Neural crest cell (in vitro differentiated cells): ENCODE data around the gene MGST2. TPM values are rescaled to one million over a fixed set of nuclear protein-coding genes. Genes with fewer than 3 reads are reported as not detected.

Experiments
- DNase-seq: peaks from one replicate; pipeline ENCODE4 v3.0.0; 2021; ENCODE audit warnings: low read depth, mixed read lengths, low spot score
- H3K27ac Mint-ChIP-seq: one replicate; pipeline ENCODE4 v1.8.0; 2021; ENCODE audit warnings: mild to moderate bottlenecking, mixed read lengths; ENCODE audit not compliant: unreplicated experiment
- H3K27me3 Mint-ChIP-seq: 2 replicates; pipeline ENCODE4 v1.8.0; 2021; ENCODE audit warnings: low read depth, mild to moderate bottlenecking, mixed read lengths
- H3K36me3 Mint-ChIP-seq: 2 replicates; pipeline ENCODE4 v1.8.0; 2021; ENCODE audit warnings: low read depth, mild to moderate bottlenecking, mixed read lengths
- H3K4me1 Mint-ChIP-seq: 2 replicates; pipeline ENCODE4 v1.8.0; 2021; ENCODE audit warnings: mixed read lengths
- H3K4me3 Mint-ChIP-seq: one replicate; pipeline ENCODE4 v1.8.0; 2021; ENCODE audit warnings: mild to moderate bottlenecking, mixed read lengths
- H3K9me3 Mint-ChIP-seq: 2 replicates; pipeline ENCODE4 v1.8.0; 2021; ENCODE audit warnings: mixed read lengths
- total RNA-seq: library from RNA; stranded (reverse); gene quantifications from 2 replicates; pipeline ENCODE4 v1.2.1, GENCODE V29; 2021
- TF ChIP-seq, protein P1 (sequence below): fragments of 200-600 bp; sonication (generic); conservative IDR thresholded peaks from 2 replicates; pipeline ENCODE4 v1.5.0; 2021; ENCODE audit warnings: antibody characterized with exemption, mild to moderate bottlenecking

Gene MGST2
- total RNA-seq, 1 donor from 2014 or later: 15.3 TPM

DNA sequence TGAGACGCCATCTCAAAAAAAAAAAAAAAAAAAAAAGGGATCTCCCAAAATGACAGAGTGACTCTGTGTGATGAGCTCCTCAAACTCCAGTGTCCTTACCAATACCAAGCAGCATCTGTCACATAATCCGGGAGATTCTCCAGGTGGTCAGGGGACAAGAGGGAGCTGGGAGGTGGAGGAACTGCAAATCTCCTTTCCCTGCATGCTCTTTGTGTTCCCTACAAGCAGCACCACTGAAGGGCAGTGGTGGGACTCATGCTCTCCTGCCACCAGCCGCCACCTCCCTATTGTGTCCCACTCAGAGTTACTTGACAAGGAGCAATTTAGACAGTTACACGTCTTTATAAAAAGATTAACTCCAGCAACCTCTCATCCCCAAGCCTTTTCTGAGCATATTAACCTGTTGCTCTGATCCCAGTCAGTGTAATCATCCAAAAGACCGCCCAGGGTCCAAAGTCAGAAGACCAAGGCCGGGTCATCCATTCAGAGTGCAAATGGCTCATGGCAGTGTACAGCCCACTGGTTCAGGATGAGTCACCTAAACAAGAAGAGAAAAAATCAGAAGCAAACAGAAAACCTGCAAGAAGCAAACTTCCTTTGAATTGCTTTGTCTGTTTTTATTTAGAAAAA, 23.6 kb downstream of the MGST2 start:
- peaks cover 3% of the 10 kb centered on the region for H3K9me3 Mint-ChIP-seq
- peaks cover 11% of the 10 kb centered on the region for H3K4me1 Mint-ChIP-seq
- H3K27me3 Mint-ChIP-seq: no peaks in the 10 kb centered on the region
- no peak overlapping the region for H3K4me3 Mint-ChIP-seq
- no peak overlapping the region for H3K27ac Mint-ChIP-seq
- TF ChIP-seq, protein P1, sequence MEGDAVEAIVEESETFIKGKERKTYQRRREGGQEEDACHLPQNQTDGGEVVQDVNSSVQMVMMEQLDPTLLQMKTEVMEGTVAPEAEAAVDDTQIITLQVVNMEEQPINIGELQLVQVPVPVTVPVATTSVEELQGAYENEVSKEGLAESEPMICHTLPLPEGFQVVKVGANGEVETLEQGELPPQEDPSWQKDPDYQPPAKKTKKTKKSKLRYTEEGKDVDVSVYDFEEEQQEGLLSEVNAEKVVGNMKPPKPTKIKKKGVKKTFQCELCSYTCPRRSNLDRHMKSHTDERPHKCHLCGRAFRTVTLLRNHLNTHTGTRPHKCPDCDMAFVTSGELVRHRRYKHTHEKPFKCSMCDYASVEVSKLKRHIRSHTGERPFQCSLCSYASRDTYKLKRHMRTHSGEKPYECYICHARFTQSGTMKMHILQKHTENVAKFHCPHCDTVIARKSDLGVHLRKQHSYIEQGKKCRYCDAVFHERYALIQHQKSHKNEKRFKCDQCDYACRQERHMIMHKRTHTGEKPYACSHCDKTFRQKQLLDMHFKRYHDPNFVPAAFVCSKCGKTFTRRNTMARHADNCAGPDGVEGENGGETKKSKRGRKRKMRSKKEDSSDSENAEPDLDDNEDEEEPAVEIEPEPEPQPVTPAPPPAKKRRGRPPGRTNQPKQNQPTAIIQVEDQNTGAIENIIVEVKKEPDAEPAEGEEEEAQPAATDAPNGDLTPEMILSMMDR: no peak
- no peak for DNase-seq
- H3K36me3 Mint-ChIP-seq: peaks cover 12% of the 10 kb centered on the region

- DNase-seq: no peak
- Mint-ChIP-seq H3K27me3 (no peaks in the 10 kb centered on the region), H3K4me3 (no peak overlapping the region), H3K4me1 (peaks cover 11% of the 10 kb centered on the region), H3K27ac (no peak overlapping the region), H3K9me3 (no peaks in the 10 kb centered on the region), H3K36me3 (peaks cover 5% of the 10 kb centered on the region)
- TF ChIP-seq, protein P1: no peak
Measured at GRCh38 chr4:139690419-139690818, 24.8 kb downstream of the MGST2 start.

DNA sequence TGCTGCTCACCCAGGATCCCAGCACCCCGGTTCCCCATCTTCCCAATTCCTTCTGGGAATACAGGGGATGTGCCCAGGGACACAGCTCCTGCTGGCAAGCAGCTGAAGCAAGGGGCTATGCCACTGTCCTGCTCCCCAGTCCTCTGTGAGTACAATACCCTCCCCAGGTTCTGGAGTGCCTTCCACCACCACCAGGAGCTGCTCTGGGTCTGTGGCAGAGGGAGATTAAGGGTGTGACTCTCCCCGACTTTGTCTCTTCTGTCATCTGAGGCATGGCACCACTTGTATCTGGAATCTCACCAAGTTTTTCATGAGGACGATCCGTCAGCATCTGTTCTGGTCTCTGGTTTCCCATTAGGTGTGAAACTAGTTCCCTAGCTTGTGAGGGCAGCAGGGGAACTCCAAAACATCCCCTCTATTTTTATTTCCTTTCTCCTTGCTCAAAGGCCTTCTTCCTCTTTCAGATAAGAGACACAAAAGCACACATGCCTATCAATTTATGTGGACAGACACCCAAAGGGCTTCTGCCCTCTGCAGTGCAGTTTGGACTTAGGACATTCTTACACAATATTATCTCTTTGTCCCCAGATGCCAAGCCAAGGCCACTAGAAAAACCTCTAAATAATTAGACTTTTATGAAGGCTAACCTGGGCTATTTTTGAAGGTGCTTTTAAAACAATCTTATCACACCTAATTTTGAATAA, 26.8 kb downstream of the MGST2 start:
- no peaks in the 10 kb centered on the region for H3K27me3 Mint-ChIP-seq
- peaks cover 3% of the 10 kb centered on the region for H3K9me3 Mint-ChIP-seq
- no peak for DNase-seq
- H3K36me3 Mint-ChIP-seq: peaks cover 5% of the 10 kb centered on the region
- no peak overlapping the region for H3K4me3 Mint-ChIP-seq
- H3K4me1 Mint-ChIP-seq: peaks cover 11% of the 10 kb centered on the region
- TF ChIP-seq, protein P1: peak; percentile 31
- H3K27ac Mint-ChIP-seq: no peak overlapping the region

GRCh38 chr4:139694522-139695107, 29.0 kb downstream of the MGST2 start:
- Mint-ChIP-seq H3K9me3 (peaks cover 3% of the 10 kb centered on the region), H3K36me3 (peaks cover 7% of the 10 kb centered on the region), H3K27me3 (no peaks in the 10 kb centered on the region), H3K27ac (no peak overlapping the region), H3K4me1 (peaks cover 5% of the 10 kb centered on the region), H3K4me3 (no peak overlapping the region)
- DNase-seq: no peak
- TF ChIP-seq, protein P1: no peak

- Mint-ChIP-seq H3K4me3 (no peak overlapping the region), H3K9me3 (peaks cover 3% of the 10 kb centered on the region), H3K27me3 (no peaks in the 10 kb centered on the region), H3K36me3 (peaks cover 7% of the 10 kb centered on the region), H3K27ac (no peak overlapping the region), H3K4me1 (peaks cover 9% of the 10 kb centered on the region)
- no peak for DNase-seq
- TF ChIP-seq, protein P1: no peak
Measured at GRCh38 chr4:139696491-139696890, 30.9 kb downstream of the MGST2 start.
